Stimulated activated CD4-positive, alpha-beta T cell treated with anti-CD3 and anti-CD28 coated beads, TNF-alpha, amount 100 ng/mL, for 24 hours (primary cell): ENCODE measurements around the gene METTL17.
"Not testable (repeated sequence)": the region's sequence is repeated elsewhere in the genome, so short reads cannot be mapped to it uniquely, and the experiment has no call there.

ENCODE experiments used
- DNase-seq, 3 experiments: peaks; one replicate each; pipeline ENCODE4 v3.0.0-alpha.2; 2020; ENCODE audit warnings: low read depth in 3 of 3

The METTL17 gene, protein sequence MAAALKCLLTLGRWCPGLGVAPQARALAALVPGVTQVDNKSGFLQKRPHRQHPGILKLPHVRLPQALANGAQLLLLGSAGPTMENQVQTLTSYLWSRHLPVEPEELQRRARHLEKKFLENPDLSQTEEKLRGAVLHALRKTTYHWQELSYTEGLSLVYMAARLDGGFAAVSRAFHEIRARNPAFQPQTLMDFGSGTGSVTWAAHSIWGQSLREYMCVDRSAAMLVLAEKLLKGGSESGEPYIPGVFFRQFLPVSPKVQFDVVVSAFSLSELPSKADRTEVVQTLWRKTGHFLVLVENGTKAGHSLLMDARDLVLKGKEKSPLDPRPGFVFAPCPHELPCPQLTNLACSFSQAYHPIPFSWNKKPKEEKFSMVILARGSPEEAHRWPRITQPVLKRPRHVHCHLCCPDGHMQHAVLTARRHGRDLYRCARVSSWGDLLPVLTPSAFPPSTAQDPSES

DNA sequence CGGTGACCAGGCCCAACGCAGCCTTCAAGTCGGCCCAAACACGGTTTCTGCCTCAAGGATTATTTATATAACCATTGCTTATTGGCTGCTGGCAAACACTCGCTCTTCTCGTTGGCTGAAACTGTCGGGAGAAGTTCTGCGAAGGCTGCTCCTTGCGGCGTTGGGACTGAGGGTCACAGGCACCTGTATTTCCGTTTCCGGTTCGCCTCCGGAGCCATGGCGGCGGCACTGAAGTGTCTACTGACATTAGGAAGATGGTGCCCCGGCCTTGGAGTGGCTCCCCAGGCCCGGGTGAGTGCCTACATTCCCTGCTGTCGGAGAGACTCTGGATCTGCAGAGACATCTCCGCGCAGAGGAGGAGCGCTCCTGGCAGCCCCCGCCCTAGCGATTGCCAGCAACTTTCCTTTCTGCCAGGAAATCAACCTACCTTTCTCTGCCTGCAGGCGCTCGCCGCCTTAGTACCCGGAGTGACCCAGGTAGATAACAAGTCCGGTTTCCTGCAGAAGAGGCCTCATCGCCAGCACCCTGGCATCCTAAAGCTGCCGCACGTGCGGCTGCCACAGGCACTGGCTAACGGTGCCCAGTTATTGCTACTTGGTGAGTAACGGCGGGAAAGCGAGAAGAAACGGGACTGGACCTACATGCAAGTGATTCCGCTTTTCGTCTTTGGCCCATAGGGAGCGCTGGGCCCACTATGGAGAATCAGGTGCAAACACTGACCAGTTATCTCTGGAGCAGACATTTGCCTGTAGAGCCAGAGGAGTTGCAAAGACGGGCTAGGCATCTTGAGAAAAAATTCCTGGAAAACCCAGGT lies at the start of gene METTL17:
METTL17 (plus strand) TSS at position 194 of the 814 bp plus-strand sequence; CDS start at position 217, 23 bp downstream.
- DNase-seq: peak; percentile 73 to 85 (median 83)

DNA sequence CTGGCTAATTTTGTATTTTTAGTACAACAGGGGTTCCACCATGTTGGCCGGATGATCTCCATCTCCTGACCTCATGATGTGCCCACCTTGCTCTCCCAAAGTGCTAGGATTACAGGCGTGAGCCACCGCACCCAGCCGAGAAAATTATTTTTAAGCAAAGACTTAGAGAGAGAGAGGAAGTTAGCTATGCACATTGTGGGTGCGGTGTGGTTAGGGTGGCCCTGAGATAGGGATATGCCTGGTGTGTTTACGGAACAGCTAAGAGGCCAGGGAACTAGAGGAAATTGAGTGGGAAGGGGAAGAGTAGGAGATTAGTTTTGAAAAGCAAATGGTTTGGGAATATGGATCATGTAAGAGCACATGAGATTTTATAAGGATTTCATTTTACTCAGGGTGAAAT lies 44.6 kb upstream of the METTL17 start:
- DNase-seq: not testable (repeated sequence)

DNA sequence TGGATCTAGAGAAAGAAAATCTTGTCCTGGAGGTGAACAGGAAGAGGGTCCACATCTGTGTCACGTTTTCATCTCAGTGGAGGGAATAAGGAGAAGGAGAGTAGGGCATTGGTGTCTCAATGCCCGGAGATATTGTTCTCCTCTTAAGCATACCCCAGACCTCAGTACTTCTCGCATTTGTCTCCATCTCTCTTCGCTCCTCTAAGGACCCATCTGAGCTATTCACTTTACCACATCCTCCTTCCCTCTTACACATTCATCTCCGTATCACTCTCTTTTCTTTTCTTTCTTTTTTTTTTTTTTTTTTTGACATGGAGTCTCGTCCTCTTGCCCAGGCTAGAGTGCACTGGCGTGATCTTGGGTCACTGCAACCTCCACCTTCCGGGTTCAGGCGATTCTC lies 43.1 kb upstream of the METTL17 start:
- DNase-seq: not testable (repeated sequence)

DNA sequence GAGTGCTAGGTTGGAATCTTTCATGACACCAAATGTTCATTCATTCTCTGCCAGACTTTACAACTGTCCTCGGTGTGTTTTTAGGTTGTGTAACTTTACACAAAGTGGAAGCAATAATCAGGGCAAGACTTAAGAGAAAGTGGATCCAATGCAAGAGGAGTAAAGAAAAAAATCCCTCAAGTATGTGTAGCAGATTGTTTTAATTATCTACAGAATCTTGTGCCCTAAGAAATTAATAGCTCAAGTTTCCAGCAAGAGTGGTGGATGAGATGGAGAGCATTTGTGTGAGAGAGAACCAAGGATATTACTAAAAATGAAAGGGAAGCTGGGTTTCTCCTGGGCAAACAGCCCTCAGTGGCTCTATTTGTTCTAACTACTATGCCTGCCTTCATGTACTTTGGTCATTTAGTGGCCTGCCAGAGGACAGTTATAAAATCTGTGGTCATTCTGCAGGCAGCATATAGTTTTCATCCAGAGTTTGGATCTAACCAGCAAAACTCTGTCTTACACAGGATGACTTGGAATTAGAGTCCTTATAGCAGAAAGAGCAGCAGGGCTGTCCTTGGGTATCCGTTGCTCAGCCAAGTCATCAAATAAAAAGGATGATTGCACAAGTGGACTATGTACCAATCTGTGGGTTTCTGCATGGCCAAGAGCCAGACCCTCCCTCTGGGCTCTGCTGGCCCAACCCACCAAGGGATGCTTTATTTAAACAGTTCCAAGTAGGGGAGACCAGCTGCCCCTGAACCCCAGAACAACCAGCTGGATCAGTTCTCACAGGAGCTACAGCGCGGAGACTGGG lies 34.8 kb upstream of the METTL17 start, which contains the start of gene RNASE2:
RNASE2 (plus strand) TSS at position 752 of the 802 bp plus-strand sequence. CDS start 285 bp downstream, outside the sequence.
- DNase-seq: not testable (repeated sequence)

DNA sequence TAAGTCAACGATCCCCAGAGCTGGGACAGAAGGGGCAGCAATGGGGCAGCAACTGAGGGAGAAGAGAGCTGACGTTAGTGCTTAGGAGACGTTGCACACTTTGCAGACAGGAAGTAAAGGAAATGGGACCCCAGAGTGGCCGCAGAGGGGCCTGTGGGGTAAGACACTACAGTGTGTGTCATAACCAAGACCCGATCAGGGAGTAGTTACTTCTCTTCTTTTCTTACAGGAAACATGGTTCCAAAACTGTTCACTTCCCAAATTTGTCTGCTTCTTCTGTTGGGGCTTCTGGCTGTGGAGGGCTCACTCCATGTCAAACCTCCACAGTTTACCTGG lies 34.3 kb upstream of the METTL17 start:
- not testable (repeated sequence) for DNase-seq

DNA sequence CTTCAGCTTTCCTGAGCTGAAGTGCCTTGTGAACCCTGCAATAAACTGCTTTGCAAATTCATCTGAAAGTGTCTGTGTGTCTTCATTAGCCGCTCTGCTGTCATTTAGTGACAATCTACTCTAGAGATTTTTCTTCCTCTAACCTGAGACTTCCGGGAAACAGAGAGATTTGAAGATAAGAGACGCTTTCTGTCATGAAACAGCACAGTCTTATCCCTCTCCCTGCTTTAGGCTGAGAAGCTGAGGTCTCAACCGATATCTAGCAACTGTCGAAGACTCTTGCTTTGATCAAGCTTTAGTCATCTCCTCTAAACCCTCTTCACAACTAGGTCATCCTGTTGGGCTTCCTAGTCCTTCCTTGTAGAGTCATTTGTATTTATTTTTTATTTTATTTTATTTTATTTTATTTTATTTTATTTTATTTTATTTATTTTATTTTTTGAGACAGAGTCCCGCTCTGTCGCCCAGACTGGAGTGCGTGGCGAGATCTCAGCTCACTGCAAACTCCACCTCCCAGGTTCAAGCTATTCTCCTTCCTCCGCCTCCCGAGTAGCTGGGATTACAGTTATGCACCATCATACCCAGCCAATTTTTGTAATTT lies 33.3 kb upstream of the METTL17 start:
- no peak for DNase-seq

DNA sequence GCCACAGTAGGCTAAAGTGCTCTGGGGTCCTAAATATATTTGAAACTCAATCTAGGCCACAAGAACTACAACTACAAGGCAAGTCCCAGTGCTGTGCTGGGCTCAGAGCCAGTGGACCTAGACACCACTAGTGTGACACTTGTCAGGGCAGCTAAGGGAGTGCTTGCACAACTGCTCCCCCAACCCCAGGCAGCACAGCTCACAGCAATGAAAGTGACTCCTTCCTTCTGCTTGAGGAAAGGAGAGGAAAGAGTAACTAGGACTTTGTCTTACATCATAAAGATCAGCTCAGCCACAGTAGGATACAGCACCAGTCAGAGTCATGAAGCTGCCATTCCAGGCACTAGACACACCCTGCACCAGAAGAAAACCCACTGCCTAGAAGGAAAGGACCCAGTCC lies 30.8 kb upstream of the METTL17 start:
- DNase-seq: not testable (repeated sequence)

DNA sequence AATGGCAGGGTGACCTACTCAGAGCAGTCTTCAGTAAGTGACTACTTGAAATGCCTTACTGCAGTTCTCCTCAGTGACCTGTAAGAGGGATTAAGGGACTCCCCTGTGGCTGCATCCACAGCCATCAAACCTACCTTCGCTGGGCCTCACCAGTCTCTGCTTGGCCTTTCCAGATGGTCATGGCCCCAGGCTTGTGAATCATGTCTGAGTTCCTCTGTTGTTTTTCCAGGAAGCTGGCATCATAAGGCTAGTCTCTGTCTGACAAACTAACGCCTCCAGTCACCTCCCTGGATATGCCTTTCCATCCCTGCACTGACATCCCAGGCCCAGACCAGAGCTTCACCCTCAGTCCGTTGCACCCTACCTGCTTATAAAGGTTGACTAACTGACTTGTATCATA lies 20.4 kb upstream of the METTL17 start:
- no peak for DNase-seq

DNA sequence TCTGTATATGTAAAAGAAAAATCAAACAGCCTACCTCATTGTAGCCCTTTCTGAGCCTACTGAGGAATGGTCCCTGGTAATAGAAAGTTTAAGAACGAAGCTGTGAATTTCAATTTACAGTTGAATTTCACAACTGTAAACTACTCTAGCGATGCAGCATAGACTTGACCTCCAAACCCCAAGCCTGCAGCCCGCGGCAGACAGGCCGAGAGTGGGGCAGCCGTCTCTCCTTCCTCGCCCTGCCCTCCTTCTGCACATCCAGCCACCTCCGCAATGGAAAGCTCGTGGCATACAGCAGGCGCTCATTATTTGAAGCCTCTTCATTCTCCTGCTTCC lies 19.2 kb upstream of the METTL17 start:
- no peak for DNase-seq

DNA sequence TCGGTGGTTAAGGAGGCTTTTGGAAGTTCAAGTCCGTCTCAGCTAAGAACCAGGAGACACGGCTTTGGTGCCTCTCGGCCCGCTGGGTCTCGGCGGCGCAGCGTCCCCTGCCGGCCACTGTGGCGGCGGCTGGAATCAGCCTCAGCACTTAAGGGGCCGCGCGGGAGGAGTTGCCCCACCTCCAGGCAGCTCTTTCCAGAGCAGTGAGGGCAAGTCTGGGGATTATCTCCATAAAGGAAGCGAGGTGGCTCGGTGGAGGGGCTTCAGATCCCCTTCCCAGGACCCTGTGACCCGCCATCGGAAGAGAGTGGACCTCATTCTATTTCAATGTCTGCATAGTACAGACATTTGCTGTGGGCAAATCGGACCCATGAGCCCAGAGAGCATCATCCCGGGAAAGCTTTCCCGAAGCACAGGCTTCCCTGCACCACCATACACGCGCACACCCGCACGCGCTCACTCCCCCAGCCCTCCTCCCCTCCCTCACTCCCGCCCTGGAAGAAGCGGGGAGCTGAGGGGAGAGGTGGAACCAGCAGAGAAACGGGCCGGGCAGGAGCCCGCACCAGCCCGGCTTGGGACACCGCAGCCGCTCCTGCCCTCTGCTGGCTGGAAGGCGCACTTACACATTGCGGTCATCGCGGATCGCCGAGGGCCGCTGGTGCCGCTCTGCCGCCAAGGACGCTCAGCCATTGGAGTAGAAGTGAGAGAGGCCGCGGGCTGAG lies 18.6 kb upstream of the METTL17 start:
- DNase-seq: peak; percentile 60 to 81 (median 67)

DNA sequence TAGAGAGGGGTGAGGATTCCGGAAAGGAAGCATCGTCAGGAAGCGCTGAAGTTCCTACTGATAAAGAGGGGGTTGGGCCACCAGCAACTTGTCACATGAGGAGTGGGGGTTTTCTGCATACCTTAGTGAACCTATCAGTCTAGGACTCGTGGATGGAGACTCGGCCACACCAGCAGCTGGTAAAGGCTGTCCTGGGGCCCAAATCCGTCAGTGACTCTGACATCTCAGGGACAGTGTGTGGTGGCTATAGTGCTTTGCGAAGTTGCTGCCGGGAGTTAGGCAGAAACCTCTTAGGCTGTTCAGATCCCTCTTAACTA lies 18.1 kb upstream of the METTL17 start:
- DNase-seq: no peak

DNA sequence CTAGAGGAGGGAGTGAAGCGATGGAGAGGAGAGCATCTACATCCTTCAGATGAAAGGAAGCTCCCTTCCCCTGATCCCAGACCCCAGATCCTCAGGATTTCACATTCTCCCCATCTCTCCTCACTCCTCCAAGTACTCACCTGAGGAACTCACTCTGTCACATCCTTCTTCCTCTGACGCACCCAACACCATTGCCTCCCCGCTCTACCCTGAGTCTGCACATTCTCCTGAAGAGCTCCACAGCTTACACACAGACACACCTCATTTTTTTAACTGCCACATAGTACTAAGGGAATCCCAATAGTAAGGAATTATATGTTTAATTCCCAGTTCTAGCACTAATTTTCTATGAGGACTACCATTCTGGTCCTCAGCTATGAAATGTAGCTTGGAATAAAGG lies 16.3 kb upstream of the METTL17 start:
- no peak for DNase-seq

DNA sequence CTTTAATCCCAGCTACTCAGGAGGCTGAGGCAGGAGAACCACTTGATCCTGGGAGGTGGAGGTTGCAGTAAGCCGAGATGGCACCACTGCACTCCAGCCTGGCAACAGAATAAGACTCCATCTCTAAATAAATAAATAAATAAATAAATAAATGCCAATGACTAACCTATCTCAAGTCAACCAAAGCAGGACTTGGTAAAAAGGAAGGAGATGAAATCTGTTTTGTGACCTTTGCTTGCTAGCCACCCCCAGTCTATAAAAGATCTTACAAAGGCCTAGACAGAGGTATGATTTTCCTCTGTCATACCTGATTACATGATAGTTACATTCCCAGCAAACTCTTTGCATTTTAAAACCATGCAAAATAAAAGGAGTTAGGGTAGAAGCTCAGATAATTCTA lies 13.5 kb upstream of the METTL17 start:
- DNase-seq: no peak

DNA sequence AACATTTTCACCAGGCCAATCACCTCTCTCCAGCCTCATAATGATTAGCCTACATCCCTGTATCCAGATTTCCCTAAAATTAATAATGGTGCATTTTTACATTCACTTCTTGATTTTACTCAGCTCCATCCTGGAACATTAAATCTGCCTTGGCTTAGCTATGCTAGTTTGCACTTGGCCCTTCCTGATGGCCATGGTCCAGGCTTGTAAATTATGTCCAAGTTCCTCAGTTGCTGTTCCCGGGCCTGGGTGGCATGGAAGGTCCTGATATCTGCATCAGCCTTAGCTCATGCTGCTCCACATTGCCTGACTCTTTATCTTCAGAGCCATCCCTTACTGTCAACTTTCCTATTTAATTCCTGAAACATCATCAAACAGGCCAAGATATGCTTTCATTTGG lies 11.1 kb upstream of the METTL17 start:
- no peak for DNase-seq

DNA sequence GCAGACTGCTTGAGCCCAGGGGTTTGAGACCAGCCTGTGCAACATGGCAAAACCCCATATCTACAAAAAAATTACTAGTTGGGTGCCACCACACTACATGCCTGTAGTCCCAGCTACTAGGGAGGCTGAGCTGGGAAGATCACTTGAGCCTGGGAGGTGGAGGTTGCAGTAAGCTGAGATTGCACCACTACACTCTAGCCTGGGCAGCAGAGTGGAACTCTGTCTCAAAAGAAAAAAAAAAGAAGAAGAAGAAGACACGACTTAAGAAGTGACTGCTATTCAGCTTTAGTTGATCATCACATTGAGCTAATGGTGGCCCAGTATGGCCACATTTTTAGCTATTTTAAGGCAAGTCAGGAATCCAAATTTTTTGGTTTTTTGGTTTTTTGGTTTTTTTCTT lies 8.9 kb upstream of the METTL17 start:
- DNase-seq: no peak

DNA sequence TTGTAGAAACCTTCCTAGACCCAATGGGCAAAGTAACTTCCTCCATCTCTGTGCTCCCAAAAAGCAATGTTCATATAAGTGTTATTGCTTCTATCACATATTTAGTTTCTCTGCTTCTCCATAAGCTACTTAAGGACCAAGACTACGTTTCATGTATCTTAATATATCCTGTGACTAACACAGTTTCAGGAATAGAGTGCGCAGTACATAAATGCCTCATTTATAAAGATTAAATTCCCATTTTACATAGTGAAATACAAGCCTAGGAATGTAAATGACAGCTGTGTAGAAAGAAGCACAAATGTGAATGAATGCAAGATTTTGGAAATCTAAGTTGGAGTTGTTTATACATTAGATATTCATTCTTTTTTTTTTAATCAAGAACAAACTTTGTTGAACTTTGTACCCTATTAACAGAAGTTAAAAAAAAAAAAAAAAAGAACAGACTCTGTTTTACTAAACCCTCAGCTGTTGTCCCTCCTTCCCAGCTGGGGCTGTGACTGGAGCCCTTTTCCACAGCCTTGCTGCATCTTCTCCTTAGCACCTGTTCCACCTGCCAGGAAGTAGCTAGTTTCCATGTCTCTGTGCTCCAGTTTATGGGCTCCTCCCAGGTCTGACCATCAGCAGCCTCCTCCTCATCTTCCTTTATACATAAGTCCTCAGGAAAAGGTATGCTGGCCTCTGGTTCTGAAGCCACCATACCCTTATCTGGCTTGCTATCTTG lies 7.0 kb upstream of the METTL17 start:
- DNase-seq: no peak

DNA sequence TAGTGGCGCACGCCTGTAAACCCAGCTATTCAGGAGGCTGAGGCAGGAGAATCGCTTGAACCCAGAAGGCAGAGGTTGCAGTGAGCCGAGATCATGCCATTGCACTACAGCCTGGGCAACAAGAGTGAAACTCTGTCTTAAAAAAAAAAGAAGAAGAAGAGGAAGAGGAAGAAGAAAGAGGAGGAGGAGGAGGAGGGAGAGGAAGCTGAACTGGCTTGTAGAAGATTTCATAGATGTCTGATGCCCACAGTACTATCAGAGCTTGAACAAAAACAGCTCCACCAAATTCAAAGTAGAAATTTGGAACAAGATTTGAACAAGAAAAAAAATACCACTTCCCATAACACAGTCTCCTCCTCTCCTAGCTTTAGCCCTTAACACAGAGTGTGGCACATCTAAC lies 4.1 kb upstream of the METTL17 start:
- DNase-seq: not testable (repeated sequence)

DNA sequence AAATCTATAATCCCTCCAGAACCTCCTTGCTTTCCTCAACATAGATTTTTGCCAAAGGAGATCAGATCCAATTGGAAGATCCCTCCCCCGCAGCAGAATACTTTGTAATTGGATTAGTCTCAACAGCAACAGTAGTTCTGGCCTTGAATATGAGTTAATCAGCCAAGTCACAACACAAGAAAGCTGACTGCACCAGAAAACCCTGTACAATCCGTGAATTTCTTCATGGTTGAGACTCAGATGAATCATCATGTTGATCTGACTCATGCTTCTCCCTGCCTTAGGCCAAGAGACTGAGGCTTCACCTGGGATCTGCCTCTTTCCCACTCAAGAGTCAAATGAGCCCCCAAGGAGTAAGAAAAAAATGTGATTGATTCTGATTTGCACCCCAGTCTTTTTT lies 3.0 kb upstream of the METTL17 start:
- no peak for DNase-seq

DNA sequence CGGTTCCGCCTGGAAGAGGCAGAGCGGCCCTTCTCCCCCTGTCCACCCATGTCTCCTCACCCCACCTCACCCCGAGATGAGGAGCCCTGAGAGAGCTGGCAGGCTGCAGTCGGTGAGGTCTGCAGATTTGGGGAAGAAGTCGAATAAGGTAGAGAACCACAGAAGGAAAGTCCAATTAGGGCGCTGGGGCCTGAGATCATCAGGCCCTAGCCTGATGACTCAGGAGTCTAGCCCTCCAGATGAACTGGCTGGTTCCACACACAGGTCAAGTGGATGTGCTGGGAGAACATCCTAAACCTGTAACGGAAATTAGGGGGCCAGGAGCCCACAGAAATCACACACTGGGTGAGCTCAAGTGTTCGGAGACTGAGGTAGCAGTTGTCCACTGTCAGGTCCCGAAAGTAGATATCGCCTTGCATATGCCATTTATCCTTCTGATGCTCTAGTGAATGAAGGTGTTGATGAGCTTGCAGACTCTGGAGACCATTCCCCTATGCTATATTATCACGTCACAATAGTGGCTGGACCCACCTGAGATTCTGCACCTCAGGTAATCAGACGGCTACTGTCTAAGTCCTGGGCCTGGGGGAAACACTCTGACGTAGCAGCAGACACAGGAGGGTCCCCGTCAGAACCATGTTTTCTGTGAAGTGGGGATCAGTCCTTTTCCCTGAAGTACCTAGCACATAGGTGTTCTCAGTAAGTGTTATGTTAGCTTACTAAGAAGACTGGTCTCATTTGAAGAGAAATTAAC lies 886 bp upstream of the METTL17 start:
- DNase-seq: no peak

DNA sequence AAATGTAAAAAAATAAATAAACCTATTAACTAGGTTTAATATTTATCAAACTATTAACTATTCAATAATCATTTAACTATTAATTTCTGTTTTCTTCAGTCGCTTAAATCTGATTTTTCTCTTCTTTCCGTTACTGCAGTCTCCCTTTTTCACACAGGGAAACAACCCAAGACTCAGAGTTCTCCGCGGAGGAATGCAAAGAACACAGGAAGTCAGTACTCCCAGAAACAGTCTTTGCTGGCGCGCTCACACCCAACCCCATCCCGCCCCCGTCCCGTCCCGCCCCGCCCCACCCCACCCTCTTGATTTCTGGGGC lies 351 bp upstream of the METTL17 start:
- DNase-seq: no peak
